IPS-15b (cell line): ENCODE measurements around the gene YWHAG.

Experiments
- H3K27me3 ChIP-seq: one replicate; pipeline ENCODE4 v1.6.1; 2013; ENCODE audit warnings: low read length; ENCODE audit not compliant: control insufficient read depth, insufficient read depth
- H3K36me3 ChIP-seq: one replicate; pipeline ENCODE4 v1.6.1; 2013; ENCODE audit warnings: low read length; ENCODE audit not compliant: control insufficient read depth, insufficient read depth
- H3K4me1 ChIP-seq: one replicate; pipeline ENCODE4 v1.6.1; 2013; ENCODE audit warnings: mild to moderate bottlenecking, low read length; ENCODE audit not compliant: control insufficient read depth, insufficient read depth
- H3K4me3 ChIP-seq: one replicate; pipeline ENCODE4 v1.5.1; 2013; ENCODE audit warnings: low read depth, low read length
- H3K9ac ChIP-seq: one replicate; pipeline ENCODE4 v1.6.1; 2013; ENCODE audit warnings: low read depth, mild to moderate bottlenecking, low read length
- H3K9me3 ChIP-seq: one replicate; pipeline ENCODE4 v1.6.1; 2013; ENCODE audit warnings: mild to moderate bottlenecking, low read length; ENCODE audit not compliant: control insufficient read depth, insufficient read depth

YWHAG gene

GRCh38 chr7:76282344-76283253 lies 76.2 kb downstream of the YWHAG start:
- Histone ChIP-seq H3K9me3 (no peaks in the 10 kb centered on the region), H3K27me3 (peaks cover 36% of the 10 kb centered on the region), H3K9ac (no peak overlapping the region), H3K4me1 (peaks cover 9% of the 10 kb centered on the region), H3K4me3 (peak overlapping the region; percentile 73), H3K36me3 (peaks cover 5% of the 10 kb centered on the region)

DNA sequence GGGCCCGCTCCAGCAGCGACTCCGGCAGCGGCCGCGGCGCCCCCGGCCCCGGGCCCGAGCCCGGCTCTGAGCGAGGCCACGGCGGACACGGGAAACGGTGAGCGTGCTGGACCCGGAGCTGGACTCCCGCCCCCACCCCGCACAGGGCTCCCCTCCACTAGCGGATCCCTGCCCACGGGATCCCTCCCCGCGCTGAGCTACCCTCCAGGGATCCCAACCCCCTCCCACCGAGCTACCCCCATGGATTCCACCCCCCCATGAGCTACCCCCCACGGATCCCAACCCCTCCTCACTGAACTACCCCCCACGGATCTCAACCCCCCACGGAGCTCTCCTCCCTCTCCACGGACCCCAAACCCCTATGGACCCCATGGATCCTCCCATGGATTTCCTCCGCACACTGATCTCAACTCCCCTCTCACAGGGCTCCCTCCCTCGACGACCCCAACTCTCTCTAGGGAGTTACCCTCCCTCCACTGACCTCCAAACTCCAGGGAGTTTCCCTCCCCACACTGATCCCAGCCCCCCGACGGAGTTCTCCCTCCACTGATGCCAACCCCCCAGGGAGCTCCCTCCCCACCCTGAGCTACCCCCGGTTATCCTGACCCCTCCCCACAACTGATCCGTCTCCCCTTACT lies 77.0 kb downstream of the YWHAG start:
- peaks cover 5% of the 10 kb centered on the region for H3K36me3 ChIP-seq
- H3K4me3 ChIP-seq: peak overlapping the region; percentile 73
- no peaks in the 10 kb centered on the region for H3K9me3 ChIP-seq
- peaks cover 9% of the 10 kb centered on the region for H3K4me1 ChIP-seq
- peaks cover 40% of the 10 kb centered on the region for H3K27me3 ChIP-seq
- H3K9ac ChIP-seq: no peak overlapping the region

- Histone ChIP-seq H3K4me3 (peak overlapping the region; percentile 62), H3K27me3 (peaks cover 41% of the 10 kb centered on the region)
These were observed 77.6 kb downstream of the YWHAG start for GRCh38 chr7:76281006-76281705.

DNA sequence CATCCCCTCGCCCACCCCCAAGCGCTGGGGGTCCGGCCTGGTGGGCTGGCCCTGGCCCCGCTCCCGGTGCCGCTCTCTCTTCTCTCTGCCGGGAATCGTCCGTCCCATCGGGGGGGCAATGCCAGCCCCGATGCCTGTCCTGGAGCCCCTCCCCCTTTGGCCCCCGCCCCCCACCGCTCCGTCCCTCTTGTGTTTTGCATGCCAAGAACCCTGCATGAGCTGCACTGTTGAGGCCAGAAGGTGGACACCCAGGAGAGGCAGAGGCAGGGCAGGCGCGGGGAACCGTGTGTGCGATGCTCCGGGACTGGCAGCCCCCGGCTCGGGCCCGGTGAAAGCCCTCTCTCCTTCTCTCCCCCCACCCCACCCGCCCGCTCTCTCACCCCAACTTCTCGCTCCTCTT lies 78.4 kb downstream of the YWHAG start:
- peaks cover 41% of the 10 kb centered on the region for H3K27me3 ChIP-seq
- peaks cover 9% of the 10 kb centered on the region for H3K4me1 ChIP-seq
- H3K9ac ChIP-seq: no peak overlapping the region
- H3K9me3 ChIP-seq: no peaks in the 10 kb centered on the region
- H3K36me3 ChIP-seq: peaks cover 5% of the 10 kb centered on the region
- H3K4me3 ChIP-seq: peak overlapping the region; percentile 62

More at GRCh38 chr7:76281006-76281705, 77.6 kb downstream of the YWHAG start:
- H3K4me1 ChIP-seq: peaks cover 9% of the 10 kb centered on the region
- no peak overlapping the region for H3K9ac ChIP-seq
- peaks cover 5% of the 10 kb centered on the region for H3K36me3 ChIP-seq
- H3K9me3 ChIP-seq: no peaks in the 10 kb centered on the region

GRCh38 chr7:76278540-76278939 lies 80.3 kb downstream of the YWHAG start:
- no peak overlapping the region for H3K4me3 ChIP-seq
- H3K4me1 ChIP-seq: peaks cover 13% of the 10 kb centered on the region
- no peaks in the 10 kb centered on the region for H3K9me3 ChIP-seq
- H3K36me3 ChIP-seq: no peaks in the 10 kb centered on the region
- H3K27me3 ChIP-seq: peaks cover 37% of the 10 kb centered on the region
- no peak overlapping the region for H3K9ac ChIP-seq
